ENCODE results near the gene SYNDIG1.

GRCh38 chr20:24568842-24569241, 99.4 kb downstream of the SYNDIG1 start:
- TF ChIP-seq CTCF (conservative IDR thresholded peaks at IDR 0.05; ENCODE audit: low read depth, low read length): no peak
- no peak for TF ChIP-seq EZH2 (IDR thresholded peaks at IDR 0.05; ENCODE audit: low read length, unreplicated experiment)

Data from PC-3 (cell line).